Common myeloid progenitor, CD34-positive (primary cell): ENCODE measurements around the gene HIGD1B.

Experiments used
- CTCF ChIA-PET: fragments of 350-600 bp; sonication (Branson Sonifier 250); formaldehyde crosslinking; loops from one replicate; lab custom pipeline; 2021; ENCODE audit warnings: antibody characterized with exemption; lab: Charles Lee
- POLR2A ChIA-PET: fragments of 350-600 bp; sonication (Branson Sonifier 250); formaldehyde crosslinking; loops from one replicate; lab custom pipeline; 2021; ENCODE audit warnings: antibody characterized with exemption; lab: Charles Lee
- DNase-seq, 3 donors: peaks; one replicate each; pipeline versions ENCODE4 v3.0.0 to v3.0.0-alpha.2; 2013
- H3K27ac ChIP-seq, 2 experiments: 1 replicate in 1 of 2; 2 replicates in 1 of 2; pipeline ENCODE4 v1.7.0; 2013; ENCODE audit warnings: inconsistent platforms in 2 of 2, low read length in 2 of 2, mild to moderate bottlenecking in 2 of 2, low read depth in 1 of 2, moderate library complexity in 1 of 2; ENCODE audit not compliant: severe bottlenecking in 2 of 2, insufficient read depth in 1 of 2, poor library complexity in 1 of 2
- H3K27me3 ChIP-seq, 5 experiments: replicated peaks in 2 of 5; 1 replicate in 3 of 5; 2 replicates in 2 of 5; pipeline versions ENCODE4 v1.6.1 to v1.7.0; 2013; ENCODE audit warnings: low read length in 4 of 5, mild to moderate bottlenecking in 2 of 5, moderate library complexity in 2 of 5, inconsistent platforms in 1 of 5; ENCODE audit not compliant: insufficient read depth in 5 of 5, control insufficient read depth in 4 of 5
- H3K36me3 ChIP-seq, 4 experiments: 1 replicate in 2 of 4; 2 replicates in 2 of 4; pipeline versions ENCODE4 v1.6.1 to v1.7.0; 2013; ENCODE audit warnings: low read length in 3 of 4, control low read depth in 1 of 4, mild to moderate bottlenecking in 1 of 4; ENCODE audit not compliant: control insufficient read depth in 4 of 4, insufficient read depth in 4 of 4
- H3K4me1 ChIP-seq, 4 experiments: 1 replicate in 3 of 4; 2 replicates in 1 of 4; pipeline versions ENCODE4 v1.6.1 to v1.7.1; 2013; ENCODE audit warnings: low read length in 3 of 4, mild to moderate bottlenecking in 3 of 4, control low read depth in 1 of 4, inconsistent platforms in 1 of 4, moderate library complexity in 1 of 4; ENCODE audit not compliant: control insufficient read depth in 4 of 4, insufficient read depth in 4 of 4; ENCODE audit errors: control extremely low read depth in 1 of 4
- H3K4me3 ChIP-seq, 7 experiments: 1 replicate in 4 of 7; 2 replicates in 3 of 7; pipeline versions ENCODE4 v1.5.1 to v1.7.0; 2013; ENCODE audit warnings: mild to moderate bottlenecking in 7 of 7, low read length in 6 of 7, moderate library complexity in 6 of 7, inconsistent platforms in 2 of 7, low read depth in 2 of 7, control low read depth in 1 of 7; ENCODE audit not compliant: insufficient read depth in 4 of 7, control insufficient read depth in 1 of 7; ENCODE audit errors: extremely low read depth in 1 of 7
- H3K9me3 ChIP-seq, 5 experiments: 1 replicate in 4 of 5; 2 replicates in 1 of 5; pipeline versions ENCODE4 v1.6.1 to v1.7.1; 2013; ENCODE audit warnings: low read length in 4 of 5, mild to moderate bottlenecking in 2 of 5, inconsistent platforms in 1 of 5, low read depth in 1 of 5, moderate library complexity in 1 of 5; ENCODE audit not compliant: control insufficient read depth in 4 of 5, insufficient read depth in 2 of 5; ENCODE audit errors: control extremely low read depth in 1 of 5
- WGBS: methylation state at CpG from one replicate; pipeline ENCODE4 v1.1.5; 2013; ENCODE audit not compliant: insufficient coverage; 5-methylcytosine and 5-hydroxymethylcytosine counted together

The HIGD1B gene

DNA sequence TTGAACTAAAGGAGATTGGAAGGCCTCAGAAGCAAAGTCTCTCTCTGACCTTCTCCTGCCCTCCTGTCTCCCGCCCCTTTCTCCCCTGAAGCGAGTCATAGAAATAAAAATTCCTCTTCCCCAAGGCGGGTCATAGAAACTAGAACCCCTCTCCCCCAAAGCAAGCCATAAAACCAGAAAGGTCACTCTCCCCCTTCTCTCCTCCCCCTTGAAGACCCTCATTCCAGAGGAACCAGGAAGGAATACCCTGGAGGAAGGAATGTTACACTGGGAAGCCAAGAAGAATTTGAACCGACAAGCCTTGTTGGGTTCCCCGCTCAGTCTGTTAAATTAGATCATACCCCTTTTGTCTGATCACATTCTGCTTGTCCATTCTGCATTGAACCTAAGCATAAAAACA is 14.9 kb upstream of the HIGD1B start:
- CTCF ChIA-PET: interaction anchor here (0.7 to 1.8 kb wide), 4 partner anchors 10 to 143 kb away, joined by 3 to 5 read pairs (median 3); partner anchors contain the start of gene CCDC43
- Histone ChIP-seq H3K4me3 (no peak overlapping the region), H3K9me3 (no peaks in the 10 kb centered on the region), H3K4me1 (peaks cover 2 to 18% (median 14%) of the 10 kb centered on the region in 4 experiments), H3K27ac (no peak overlapping the region), H3K36me3 (no peaks in the 10 kb centered on the region), H3K27me3 (peaks cover 14 to 62% (median 21%) of the 10 kb centered on the region in 5 experiments)
- WGBS: 100% methylated on average over 1 of the region's 5 CpGs
- POLR2A ChIA-PET: no interaction called here
- DNase-seq: no peak

DNA sequence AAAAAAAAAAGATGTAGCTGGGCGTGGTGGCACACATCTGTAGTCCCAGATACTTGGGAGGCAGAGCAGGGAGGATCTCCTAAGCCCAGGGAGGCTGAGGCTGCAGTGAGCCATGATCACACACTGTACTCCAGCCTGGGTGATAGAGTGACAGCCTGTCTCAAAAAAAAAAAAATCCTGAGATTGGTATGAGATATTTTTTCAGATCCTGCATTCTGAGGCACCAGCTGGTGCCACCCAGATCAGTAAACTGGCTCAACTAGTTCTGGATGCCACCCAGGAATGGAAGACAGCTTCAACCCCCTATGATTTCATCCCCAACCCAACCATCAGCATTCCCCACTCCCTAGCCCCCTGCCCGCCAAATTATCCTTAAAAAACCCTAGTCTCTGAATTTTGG is 10.5 kb upstream of the HIGD1B start:
- Histone ChIP-seq H3K4me1 (no peaks in the 10 kb centered on the region), H3K27ac (no peak overlapping the region), H3K4me3 (no peak overlapping the region), H3K36me3 (no peaks in the 10 kb centered on the region), H3K9me3 (no peaks in the 10 kb centered on the region), H3K27me3 (peaks cover 0 to 19% (median 0%) of the 10 kb centered on the region in 5 experiments)
- no peak for DNase-seq
- POLR2A ChIA-PET: interaction anchor here (0.6 kb wide), 1 partner anchor 42 kb away, joined by 3 read pairs; no protein-coding TSS in a partner anchor
- WGBS: no CpG with 5 or more reads among the region's 2 CpGs
- CTCF ChIA-PET: interaction anchor here (0.6 to 1.6 kb wide), 2 partner anchors 8 to 191 kb away, joined by 3 to 4 read pairs; no protein-coding TSS in a partner anchor

DNA sequence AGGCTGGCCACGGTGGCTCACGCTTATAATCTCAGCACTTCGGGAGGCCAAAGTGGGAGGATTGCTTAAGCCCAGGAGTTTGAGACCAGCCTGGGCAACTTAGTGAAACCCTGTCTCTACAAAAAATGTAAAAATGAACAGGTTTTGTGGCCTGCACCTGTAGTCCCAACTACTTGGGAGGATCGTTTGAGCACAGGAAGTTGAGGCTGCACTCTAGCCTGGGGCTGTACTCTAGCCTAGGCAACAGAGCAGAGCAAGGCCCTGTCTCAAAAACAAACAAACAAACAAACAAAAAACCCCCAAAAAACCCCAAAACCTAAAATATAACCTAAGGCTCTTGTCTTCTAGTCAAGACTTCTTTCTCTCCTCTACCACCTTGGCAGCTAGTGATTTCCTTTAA is 7.4 kb upstream of the HIGD1B start:
- ChIA-PET CTCF (interaction anchor here (0.7 to 1.2 kb wide), 3 partner anchors 8 to 61 kb away, joined by 3 read pairs; no protein-coding TSS in a partner anchor), POLR2A (interaction anchor here (0.7 kb wide), 1 partner anchor 634 kb away, joined by 3 read pairs; no protein-coding TSS in a partner anchor)

DNA sequence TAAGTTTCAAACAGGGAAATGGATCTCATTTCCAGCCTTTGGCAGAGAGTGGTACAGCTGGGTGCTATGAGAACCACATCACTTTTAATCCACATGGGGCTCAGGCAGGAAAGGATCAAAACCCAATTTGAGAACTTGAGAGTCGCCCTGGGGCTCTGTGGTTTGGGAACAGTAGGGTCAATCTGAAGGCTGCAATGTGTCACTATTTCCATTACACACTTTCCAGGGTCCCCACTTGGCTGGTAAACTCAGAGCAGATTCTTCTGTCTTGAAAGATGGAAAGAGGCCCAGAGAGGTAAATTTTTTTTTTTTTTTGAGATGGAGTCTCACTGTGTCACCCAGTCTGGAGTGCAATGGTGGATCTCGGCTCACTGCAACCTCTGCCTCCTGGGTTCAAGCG is 6.7 kb upstream of the HIGD1B start:
- Histone ChIP-seq H3K9me3 (no peaks in the 10 kb centered on the region), H3K36me3 (no peaks in the 10 kb centered on the region), H3K4me1 (no peaks in the 10 kb centered on the region), H3K27ac (no peak overlapping the region), H3K4me3 (no peak overlapping the region), H3K27me3 (peaks cover 0 to 3% (median 0%) of the 10 kb centered on the region in 5 experiments)
- no peak for DNase-seq
- CTCF ChIA-PET: interaction anchor here (0.7 to 1.2 kb wide), 3 partner anchors 9 to 62 kb away, joined by 3 read pairs; no protein-coding TSS in a partner anchor
- 74% methylated on average over 3 of the region's 3 CpGs for WGBS
- POLR2A ChIA-PET: interaction anchor here (0.7 kb wide), 1 partner anchor 634 kb away, joined by 3 read pairs; no protein-coding TSS in a partner anchor

More for the DNA sequence above, 7.4 kb upstream of the HIGD1B start:
- H3K4me3 ChIP-seq: no peak overlapping the region
- H3K27ac ChIP-seq: no peak overlapping the region
- H3K36me3 ChIP-seq: no peaks in the 10 kb centered on the region
- peaks cover 0 to 5% (median 0%) of the 10 kb centered on the region in 5 experiments for H3K27me3 ChIP-seq
- 93% methylated on average over 4 of the region's 4 CpGs for WGBS
- no peaks in the 10 kb centered on the region for H3K9me3 ChIP-seq
- DNase-seq: no peak
- no peaks in the 10 kb centered on the region for H3K4me1 ChIP-seq

DNA sequence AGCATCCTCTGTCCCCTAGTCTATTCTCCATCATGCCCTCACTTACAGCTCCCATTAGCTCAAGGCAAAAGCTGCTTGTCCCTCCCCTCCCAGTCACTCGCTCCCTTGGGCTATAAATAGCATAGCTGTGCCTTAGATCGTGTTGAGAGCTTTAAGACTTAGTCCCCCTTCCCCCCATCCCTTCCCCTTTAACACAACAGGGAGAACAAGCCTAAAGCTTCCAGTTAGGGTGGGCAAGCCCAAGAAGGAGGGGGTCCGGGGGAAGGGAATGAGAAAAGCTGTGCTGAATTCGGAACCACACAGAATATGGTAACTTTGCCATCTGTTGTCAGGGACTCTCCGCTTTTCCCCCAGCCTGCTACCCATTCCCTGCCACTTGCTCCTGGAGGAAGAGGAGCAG is 4.9 kb upstream of the HIGD1B start:
- Histone ChIP-seq H3K36me3 (peaks cover 0 to 4% (median 0%) of the 10 kb centered on the region in 4 experiments), H3K27me3 (peaks cover 0 to 3% (median 0%) of the 10 kb centered on the region in 5 experiments), H3K4me3 (no peak overlapping the region), H3K27ac (no peak overlapping the region), H3K9me3 (no peaks in the 10 kb centered on the region), H3K4me1 (no peaks in the 10 kb centered on the region)
- WGBS: 68% methylated on average over 4 of the region's 5 CpGs
- DNase-seq: no peak
- POLR2A ChIA-PET: no interaction called here
- CTCF ChIA-PET: no interaction called here

DNA sequence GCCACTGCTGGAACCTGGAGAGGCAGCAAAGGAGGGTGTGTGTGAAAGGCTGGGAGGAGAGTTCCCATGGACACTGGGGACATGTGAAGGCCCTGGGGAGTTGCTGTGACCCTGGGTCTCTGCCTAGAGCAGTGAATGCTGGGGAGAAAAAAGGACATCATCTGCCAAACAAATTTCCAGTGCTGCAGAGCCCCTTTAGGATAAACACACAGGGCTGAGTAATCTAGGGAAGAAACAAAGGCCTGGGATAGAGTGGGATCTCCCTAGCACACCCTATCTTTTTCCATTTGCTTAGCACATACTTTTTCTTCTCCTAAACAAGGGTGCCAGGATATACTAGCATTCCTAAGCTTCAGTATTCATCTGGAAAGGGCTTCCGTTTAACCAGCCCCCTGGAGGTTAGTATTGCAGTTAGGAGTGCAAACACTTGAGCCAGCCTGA is 3.3 kb upstream of the HIGD1B start:
- H3K27ac ChIP-seq: no peak overlapping the region
- WGBS: 100% methylated on average over 1 of the region's 1 CpG
- H3K4me1 ChIP-seq: no peaks in the 10 kb centered on the region
- no peak for DNase-seq
- H3K9me3 ChIP-seq: no peaks in the 10 kb centered on the region
- H3K4me3 ChIP-seq: no peak overlapping the region
- H3K36me3 ChIP-seq: peaks cover 0 to 8% (median 3%) of the 10 kb centered on the region in 4 experiments
- POLR2A ChIA-PET: no interaction called here
- CTCF ChIA-PET: interaction anchor here (1.3 kb wide), 1 partner anchor 23 kb away, joined by 3 read pairs; no protein-coding TSS in a partner anchor
- peaks cover 0 to 3% (median 0%) of the 10 kb centered on the region in 5 experiments for H3K27me3 ChIP-seq

DNA sequence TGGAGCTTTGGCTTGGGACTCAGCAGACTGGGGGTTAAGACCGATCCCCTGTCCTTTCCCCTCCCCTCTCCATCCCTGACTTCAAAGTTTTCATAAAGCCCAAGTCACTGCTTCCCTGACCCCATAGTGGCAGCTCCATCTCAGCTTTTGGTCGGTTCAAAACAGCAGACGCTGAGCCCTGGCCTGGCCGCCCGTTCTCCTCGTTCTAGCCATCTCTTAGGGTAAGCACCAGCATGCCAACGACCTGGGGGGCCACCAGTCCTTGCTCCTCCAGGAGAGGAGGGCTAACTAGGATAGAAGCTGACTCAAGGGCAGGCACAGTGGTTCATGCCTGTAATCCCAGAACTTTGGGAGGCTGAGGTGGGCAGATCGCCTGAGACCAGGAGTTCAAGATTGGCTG is 1.5 kb upstream of the HIGD1B start:
- peaks cover 6 to 24% (median 14%) of the 10 kb centered on the region in 4 experiments for H3K36me3 ChIP-seq
- peaks cover 0 to 2% (median 0%) of the 10 kb centered on the region in 4 experiments for H3K4me1 ChIP-seq
- peaks cover 0 to 3% (median 0%) of the 10 kb centered on the region in 5 experiments for H3K27me3 ChIP-seq
- no peak for DNase-seq
- H3K27ac ChIP-seq: no peak overlapping the region
- CTCF ChIA-PET: interaction anchor here (1.2 to 1.3 kb wide), 2 partner anchors 18 to 69 kb away, joined by 3 read pairs; no protein-coding TSS in a partner anchor
- 87% methylated on average over 7 of the region's 8 CpGs for WGBS
- POLR2A ChIA-PET: no interaction called here
- no peak overlapping the region for H3K4me3 ChIP-seq
- no peaks in the 10 kb centered on the region for H3K9me3 ChIP-seq
